ENCODE data around the gene TFF3. TPM values are rescaled to one million over a fixed set of nuclear protein-coding genes. Genes with fewer than 3 reads are reported as not detected.

Gene TFF3
- total and polyA plus RNA-seq, 2 of the 4 experiments (the other 2 are of a cell fraction) = not detected

DNA sequence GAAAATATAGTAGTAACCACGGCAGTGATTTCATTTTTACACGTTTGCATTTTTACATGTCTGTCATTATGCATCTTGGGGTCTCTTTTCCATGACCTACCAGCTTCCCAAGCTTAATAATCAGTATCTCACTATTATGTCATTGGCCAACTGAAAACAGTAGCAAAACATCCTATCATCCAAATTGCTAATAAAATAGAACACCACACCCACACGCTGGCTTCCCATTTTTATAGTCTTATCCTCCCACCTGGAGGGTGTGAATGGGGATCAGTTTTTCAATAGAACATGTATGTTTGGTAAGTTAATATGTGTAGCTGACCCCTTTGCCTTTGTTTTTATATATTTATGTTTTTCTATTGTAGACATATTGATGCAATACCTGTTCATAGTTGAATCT is 11.8 kb downstream of the TFF3 start:
- Histone ChIP-seq H3K18ac (ENCODE audit: low read depth, low read length) (no peak overlapping the region), H3K4ac (ENCODE audit: low read depth, low read length) (no peak overlapping the region), H3K23ac (ENCODE audit: low read depth, low read length) (no peak overlapping the region), H3K79me1 (ENCODE audit: low read depth in 1 of 2, low read length in 2 of 2) (no peaks in the 10 kb centered on the region), H3K4me2 (ENCODE audit: low read depth, low read length) (no peak overlapping the region), H2AK5ac (ENCODE audit: low read depth, low read length) (no peak overlapping the region), H4K91ac (ENCODE audit: insufficient read depth, low read depth, low read length) (no peak overlapping the region), H3K36me3 (ENCODE audit: control insufficient read depth, insufficient read depth, low read length) (no peaks in the 10 kb centered on the region), H3K9ac (ENCODE audit: low read depth, low read length) (no peak overlapping the region), H2AK9ac (replicated peaks; ENCODE audit: low read depth, low read length, poor library complexity) (no peak overlapping the region), H3K27me3 (ENCODE audit: control insufficient read depth, insufficient read depth, low read length) (peaks cover 31% of the 10 kb centered on the region), H2BK5ac (ENCODE audit: low read depth, low read length, poor library complexity, severe bottlenecking) (no peak overlapping the region), H3K9me3 (ENCODE audit: control insufficient read depth, insufficient read depth, low read length) (no peaks in the 10 kb centered on the region), H4K8ac (ENCODE audit: low read depth in 2 of 2, low read length in 2 of 2) (no peak overlapping the region), H3K56ac (ENCODE audit: extremely low read depth, insufficient read depth, low read length) (no peak overlapping the region), H3K14ac (replicated peaks; ENCODE audit: low read depth, low read length) (no peak overlapping the region), H3K9me1 (ENCODE audit: insufficient read depth, low read length) (no peaks in the 10 kb centered on the region; the same call in 1 of the 2 replicates), H2AFZ (replicated peaks; ENCODE audit: low read length, poor library complexity) (no peak overlapping the region), H2BK20ac (ENCODE audit: low read depth, low read length) (no peak overlapping the region), H2BK15ac (ENCODE audit: low read depth, low read length) (no peak overlapping the region), H3K4me3 (ENCODE audit: insufficient read depth, low read depth, low read length) (no peak overlapping the region), H3K4me1 (ENCODE audit: control insufficient read depth, insufficient read depth, low read length) (no peaks in the 10 kb centered on the region), H4K5ac (ENCODE audit: low read depth, low read length) (no peak overlapping the region), H2BK120ac (ENCODE audit: low read depth, low read length) (no peak overlapping the region), H3K27ac (ENCODE audit: insufficient read depth, low read length) (no peak overlapping the region), H4K20me1 (ENCODE audit: insufficient read depth, low read length) (no peaks in the 10 kb centered on the region)
- dilution Hi-C loops (cut with HindIII; ENCODE audit: low sequenced_read_pairs, unreplicated experiment) = no loop called here
- ChIA-PET POLR2A (ENCODE audit: unreplicated experiment) (no interaction called here), CTCF (no interaction called here)
- intact Hi-C loops (cut with micrococcal nuclease) = no loop called here
- ATAC-seq (ENCODE audit: low read depth) (no peak), DNase-seq (no peak)
- WGBS, 2 experiments (ENCODE audit: extremely low coverage in 2 of 2, insufficient read length in 1 of 2) = no CpG with 5 or more reads among the region's 3 CpGs
- BruUV-seq (replicated peaks) = no TSS peak
- TF ChIP-seq FOS (IDR thresholded peaks at IDR 0.05; ENCODE audit: low read depth, low read length) = no peak
- no peak for TF ChIP-seq MXI1 (IDR thresholded peaks at IDR 0.05; ENCODE audit: borderline replicate concordance, low read depth, low read length)
- no peak for TF ChIP-seq BHLHE40 (IDR thresholded peaks at IDR 0.05; ENCODE audit: low read depth, low read length)
- in situ Hi-C loops (cut with MboI; ENCODE audit: low sequenced_read_pairs) = no loop called here
